Epithelial cell of alveolus of lung (primary cell): ENCODE results near the gene ACAD8. TPM values are rescaled to one million over a fixed set of nuclear protein-coding genes. Genes with fewer than 3 reads are reported as not detected.

Experiments used
- total RNA-seq: library from RNA; depleted of rRNA; stranded (reverse); fragments of >200 nt; gene quantifications from 2 replicates; pipeline ENCODE4 v1.2.1, GENCODE V29; 2015

ACAD8 gene
- 15.9 and 20.0 TPM in 2 replicates for total RNA-seq

DNA sequence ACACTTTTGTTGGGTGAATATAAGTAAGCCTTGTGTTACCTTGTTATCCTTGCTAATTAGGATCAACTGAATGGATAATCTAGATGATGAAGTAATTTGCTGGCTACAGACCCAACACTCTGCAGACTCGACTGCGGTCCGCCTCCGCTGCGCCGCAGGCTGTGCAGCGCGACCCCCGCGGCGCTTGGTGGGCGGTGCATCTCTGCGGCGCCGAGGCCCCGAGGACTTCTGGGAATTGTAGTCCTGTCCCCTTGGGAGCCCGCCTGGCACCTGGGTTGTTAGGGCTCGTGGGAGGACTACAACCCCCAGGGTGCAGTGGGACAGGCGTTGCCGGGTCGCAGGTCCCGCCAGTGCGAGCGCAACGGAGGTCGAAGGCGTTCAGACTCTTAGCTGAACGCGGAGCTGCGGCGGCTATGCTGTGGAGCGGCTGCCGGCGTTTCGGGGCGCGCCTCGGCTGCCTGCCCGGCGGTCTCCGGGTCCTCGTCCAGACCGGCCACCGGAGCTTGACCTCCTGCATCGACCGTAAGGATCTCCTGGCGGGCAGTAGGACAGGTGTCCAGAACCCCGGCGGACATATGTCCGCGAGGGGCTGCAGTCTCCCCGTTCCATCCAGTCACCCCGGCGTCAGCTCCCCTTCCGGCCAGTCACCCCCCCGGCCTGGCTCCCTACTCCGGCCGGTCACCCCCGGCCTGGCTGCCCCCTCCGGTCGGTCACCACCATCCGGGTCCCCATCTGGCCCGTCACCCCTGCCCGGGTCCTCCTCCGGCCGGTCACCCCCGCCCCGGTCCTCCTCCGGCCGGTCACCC lies at the start of gene ACAD8, which contains the start of gene THYN1:
Gene ACAD8 (plus strand): TSS at position 381 of the 806 bp plus-strand sequence. CDS start 33 bp downstream, at position 414.
Gene THYN1 (minus strand): TSS at position 165 of the 806 bp plus-strand sequence. CDS start 470 bp downstream, outside the sequence.

DNA sequence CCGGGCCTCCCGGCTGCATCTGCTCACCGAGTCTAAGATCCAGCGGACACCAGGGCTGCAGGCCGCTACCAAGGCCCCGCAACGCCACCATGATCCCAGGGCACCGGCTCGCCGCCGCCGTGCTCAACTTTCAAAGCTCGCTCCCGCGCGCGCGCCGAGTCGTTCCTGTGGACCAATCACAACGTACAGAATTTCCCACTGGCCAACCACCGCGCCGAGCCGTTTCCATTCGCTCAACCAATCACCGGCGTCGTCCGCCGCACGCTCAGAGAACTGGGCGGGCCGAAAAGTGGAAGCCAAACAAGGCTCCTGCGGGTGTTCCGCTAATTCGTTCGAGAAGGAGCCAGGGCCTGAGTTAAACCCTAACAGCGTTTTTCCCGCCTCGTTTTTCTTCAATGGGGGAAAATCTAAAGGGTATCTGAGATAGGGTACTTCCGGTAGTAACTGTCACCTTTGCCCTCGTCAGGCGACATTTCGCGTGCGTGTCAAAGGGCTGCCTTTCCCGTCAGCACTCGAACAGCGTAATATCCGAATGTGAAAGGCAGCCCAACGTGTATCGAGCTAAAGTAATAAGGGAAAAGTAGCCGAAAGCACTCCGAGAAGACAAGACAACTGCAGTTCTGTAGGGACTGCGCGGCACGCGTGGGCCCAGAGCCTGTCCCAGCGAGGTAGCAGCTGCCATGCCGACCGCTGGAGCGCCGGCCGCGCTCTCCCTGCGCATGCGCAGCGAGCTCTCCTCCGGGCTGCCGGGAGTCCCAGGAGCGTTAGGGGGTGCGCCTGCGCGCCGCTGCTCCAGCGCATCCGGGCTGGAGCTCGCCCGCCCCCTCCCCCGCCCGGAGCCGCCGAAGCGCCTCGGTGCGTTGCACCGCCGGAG lies 29.3 kb upstream of the ACAD8 start, which contains the start of the genes NCAPD3 and VPS26B:
Gene NCAPD3 (minus strand): TSS at position 132 of the 874 bp plus-strand sequence. CDS start 41 bp downstream, at position 91.
Gene VPS26B (plus strand): TSS at position 836 of the 874 bp plus-strand sequence. CDS start 452 bp downstream, outside the sequence.

DNA sequence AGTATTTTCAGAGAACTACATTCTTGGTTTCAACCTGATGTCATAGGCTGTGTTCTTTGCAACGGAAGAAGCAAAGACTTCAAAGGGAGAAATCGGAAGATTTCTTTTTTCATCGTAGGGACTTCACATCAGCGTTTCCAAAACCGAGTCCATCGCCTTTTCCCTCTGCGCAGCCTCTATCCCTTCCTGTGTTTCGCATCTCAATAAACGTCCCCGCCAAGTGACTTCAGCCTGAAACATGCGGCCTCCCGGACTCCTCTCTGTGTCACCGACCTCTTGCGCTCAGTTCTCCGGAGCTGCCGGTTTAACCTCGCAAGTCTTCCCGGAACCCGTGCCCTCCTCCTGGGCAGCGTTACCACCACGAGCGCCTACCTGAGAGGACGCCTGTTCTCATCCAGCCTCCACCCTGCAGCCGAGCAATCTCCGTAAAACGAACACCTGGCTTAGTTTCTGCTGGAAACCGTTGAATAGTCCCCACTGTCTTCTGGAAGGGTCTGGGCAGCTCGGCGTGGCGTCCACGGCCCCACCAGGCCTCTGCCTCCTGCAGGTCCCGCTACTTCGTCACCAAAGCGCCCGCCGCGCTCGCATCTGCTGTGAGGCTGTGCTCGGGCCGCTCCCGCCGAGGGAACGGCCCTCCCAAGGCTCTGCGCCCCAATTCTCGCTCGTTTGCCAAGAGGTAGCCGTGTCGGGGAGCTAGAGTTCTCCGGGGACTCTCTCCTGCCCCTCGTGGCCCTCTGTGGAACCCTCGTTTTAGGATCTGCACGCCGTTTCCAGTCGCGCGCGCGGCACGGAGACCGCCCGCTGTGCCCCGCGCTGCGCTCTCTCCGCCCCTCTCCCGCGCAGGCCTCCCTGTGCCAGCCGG lies 22.4 kb downstream of the ACAD8 start, which contains the start of gene GLB1L3:
Gene GLB1L3 (plus strand): TSS at position 846 of the 862 bp plus-strand sequence. CDS start 362 bp downstream, outside the sequence.

Other genes with a start within 250 kb of the ACAD8 start
- 47.3 and 51.7 TPM in 2 replicates for gene JAM3, start 184.5 kb upstream of the ACAD8 start, total RNA-seq
- 11.3 and 13.8 TPM in 2 replicates for gene NCAPD3, start 29.6 kb upstream of the ACAD8 start, total RNA-seq
- 32.8 and 32.9 TPM in 2 replicates for gene VPS26B, start 28.9 kb upstream of the ACAD8 start, total RNA-seq
- 61.4 and 70.6 TPM in 2 replicates for gene THYN1, start 216 bp upstream of the ACAD8 start, total RNA-seq
- not detected in 2 replicates for gene GLB1L3, start 22.8 kb downstream of the ACAD8 start, total RNA-seq
- 0.13 and 2.8 TPM in 2 replicates for gene GLB1L2, start 78.4 kb downstream of the ACAD8 start, total RNA-seq
- not detected in 2 replicates for gene B3GAT1, start 158.7 kb downstream of the ACAD8 start, total RNA-seq